Type B pancreatic cell (in vitro differentiated cells): Measurements from ENCODE around the gene MAB21L2. TPM values are rescaled to one million over a fixed set of nuclear protein-coding genes. Genes with fewer than 3 reads are reported as not detected.

ENCODE experiments used
- DNase-seq: peaks from one replicate; pipeline ENCODE4 v3.0.0; 2021; ENCODE audit warnings: mixed read lengths; ENCODE audit not compliant: unreplicated experiment; ENCODE audit errors: extremely low spot score
- H3K27ac Mint-ChIP-seq: 2 replicates; pipeline ENCODE4 v1.8.0; 2021; ENCODE audit warnings: mild to moderate bottlenecking, mixed read lengths
- H3K27me3 Mint-ChIP-seq: 2 replicates; pipeline ENCODE4 v1.8.0; 2021; ENCODE audit warnings: mixed read lengths
- H3K36me3 Mint-ChIP-seq: 2 replicates; pipeline ENCODE4 v1.8.0; 2021; ENCODE audit warnings: mixed read lengths
- H3K4me1 Mint-ChIP-seq: one replicate; pipeline ENCODE4 v1.8.0; 2021; ENCODE audit warnings: mixed read lengths; ENCODE audit not compliant: unreplicated experiment
- H3K4me3 Mint-ChIP-seq: 2 replicates; pipeline ENCODE4 v1.8.0; 2021; ENCODE audit warnings: mild to moderate bottlenecking, mixed read lengths
- H3K9me3 Mint-ChIP-seq: 2 replicates; pipeline ENCODE4 v1.8.0; 2021; ENCODE audit warnings: mixed read lengths
- CTCF ChIP-seq: fragments of 200-600 bp; sonication (generic); conservative IDR thresholded peaks from 2 replicates; pipeline ENCODE4 v1.5.0; 2021; ENCODE audit warnings: antibody characterized with exemption, mild to moderate bottlenecking
- total RNA-seq: library from RNA; stranded (reverse); gene quantifications from 2 replicates; pipeline ENCODE4 v1.2.1, GENCODE V29; 2021; ENCODE audit warnings: low replicate concordance

MAB21L2 gene
- total RNA-seq, 1 donor from 2014 or later: 114 TPM

- Mint-ChIP-seq H3K36me3 (peaks cover 6% of the 10 kb centered on the region), H3K4me3 (no peak overlapping the region)
Measured at GRCh38 chr4:150570862-150571261, 11.1 kb upstream of the MAB21L2 start.

GRCh38 chr4:150572704-150573504 lies 9.0 kb upstream of the MAB21L2 start:
- peaks cover 29% of the 10 kb centered on the region for H3K4me1 Mint-ChIP-seq
- H3K36me3 Mint-ChIP-seq: no peaks in the 10 kb centered on the region
- no peak overlapping the region for H3K4me3 Mint-ChIP-seq
- H3K27me3 Mint-ChIP-seq: peaks cover 9% of the 10 kb centered on the region
- no peak overlapping the region for H3K27ac Mint-ChIP-seq
- no peak for DNase-seq
- H3K9me3 Mint-ChIP-seq: no peaks in the 10 kb centered on the region
- TF ChIP-seq CTCF: no peak

More at GRCh38 chr4:150570862-150571261, 11.1 kb upstream of the MAB21L2 start:
- Mint-ChIP-seq H3K4me1 (peaks cover 26% of the 10 kb centered on the region), H3K27ac (no peak overlapping the region), H3K9me3 (no peaks in the 10 kb centered on the region), H3K27me3 (peaks cover 6% of the 10 kb centered on the region)
- DNase-seq: no peak
- no peak for TF ChIP-seq CTCF

DNA sequence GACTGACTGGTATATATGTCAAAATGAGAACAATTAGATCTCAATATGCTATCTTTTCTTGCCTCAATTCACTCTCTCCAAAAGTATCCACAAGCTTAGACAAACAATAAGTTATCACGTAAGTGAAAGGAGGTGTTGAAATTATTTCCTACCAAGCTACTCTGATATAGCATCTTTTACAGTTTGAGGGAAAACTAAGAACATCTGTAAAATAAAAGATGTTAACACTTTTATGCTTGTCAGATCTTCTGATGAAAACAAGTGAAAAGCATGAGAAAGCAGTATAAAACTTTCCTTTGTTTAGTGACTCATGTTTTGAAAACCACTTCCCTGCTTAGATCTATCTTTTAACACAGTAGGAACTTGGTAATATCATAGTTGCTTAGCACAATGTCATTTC lies 8.4 kb upstream of the MAB21L2 start:
- no peak overlapping the region for H3K27ac Mint-ChIP-seq
- H3K4me1 Mint-ChIP-seq: peaks cover 30% of the 10 kb centered on the region
- no peak overlapping the region for H3K4me3 Mint-ChIP-seq
- DNase-seq: no peak
- H3K9me3 Mint-ChIP-seq: no peaks in the 10 kb centered on the region
- TF ChIP-seq CTCF: no peak
- peaks cover 11% of the 10 kb centered on the region for H3K27me3 Mint-ChIP-seq
- no peaks in the 10 kb centered on the region for H3K36me3 Mint-ChIP-seq

GRCh38 chr4:150574678-150575077 lies 7.3 kb upstream of the MAB21L2 start:
- no peaks in the 10 kb centered on the region for H3K9me3 Mint-ChIP-seq
- H3K27me3 Mint-ChIP-seq: peaks cover 23% of the 10 kb centered on the region
- TF ChIP-seq CTCF: no peak
- DNase-seq: no peak
- no peak overlapping the region for H3K27ac Mint-ChIP-seq
- peaks cover 6% of the 10 kb centered on the region for H3K36me3 Mint-ChIP-seq
- H3K4me3 Mint-ChIP-seq: no peak overlapping the region
- peaks cover 36% of the 10 kb centered on the region for H3K4me1 Mint-ChIP-seq

- Mint-ChIP-seq H3K27me3 (peaks cover 54% of the 10 kb centered on the region), H3K4me1 (peaks cover 33% of the 10 kb centered on the region), H3K9me3 (no peaks in the 10 kb centered on the region), H3K36me3 (peaks cover 12% of the 10 kb centered on the region), H3K27ac (no peak overlapping the region), H3K4me3 (peak overlapping the region; percentile 64)
- TF ChIP-seq CTCF: no peak
- DNase-seq: no peak
Measured at GRCh38 chr4:150577796-150578195, 4.2 kb upstream of the MAB21L2 start.
